Upper lobe of left lung (tissue), 4 donors: ENCODE results near the gene PLVAP.

Source experiments
- EP300 ChIP-seq, 4 donors: sonication (generic); formaldehyde crosslinking; IDR thresholded peaks; one replicate each; pipeline ENCODE4 v1.5.1; 2017; ENCODE audit warnings: antibody characterized with exemption in 4 of 4, control low read depth in 2 of 4
- TF ChIP-seq, protein P1 (sequence below), 6 experiments: fragments of 450-650 bp in 4 of 6; fragments of 200-600 bp in 2 of 6; sonication (generic) in 2 of 6; IDR thresholded peaks; one replicate each; pipeline ENCODE4 v1.5.1; 2016 to 2019; ENCODE audit warnings: antibody characterized with exemption in 6 of 6

DNA sequence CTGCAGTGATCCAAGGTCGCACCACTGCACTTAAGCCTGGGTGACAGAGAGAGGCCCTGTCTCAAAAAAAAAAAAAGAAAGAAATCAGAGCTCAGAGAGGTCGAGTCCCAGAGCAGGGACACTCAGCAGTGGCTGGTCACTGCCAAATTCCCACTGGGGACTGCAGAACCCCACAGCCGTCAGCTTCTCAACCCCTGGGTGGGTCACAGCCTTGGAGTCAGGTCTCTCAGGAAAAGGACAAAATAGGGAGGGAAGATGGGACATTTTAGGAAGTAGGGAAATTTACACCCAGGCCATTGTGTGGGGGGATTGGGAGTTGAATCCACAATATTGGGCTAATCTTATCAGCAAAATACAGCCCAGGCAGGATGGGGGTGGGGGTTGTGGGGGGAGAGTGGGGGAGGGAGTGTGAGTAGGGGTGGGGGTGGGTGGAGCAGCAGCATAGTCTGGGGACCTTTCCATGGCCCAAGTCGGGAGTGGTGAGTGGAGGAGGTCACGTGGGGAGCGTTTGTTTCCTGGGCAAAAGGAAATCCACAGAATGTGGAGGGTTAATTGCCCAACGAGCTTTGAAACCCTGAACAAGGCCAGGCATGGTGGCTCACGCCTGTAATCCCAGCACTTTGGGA, 21.9 kb upstream of the PLVAP start:
- TF ChIP-seq EP300 (IDR thresholded peaks at IDR 0.05): no peak
- TF ChIP-seq, protein P1, sequence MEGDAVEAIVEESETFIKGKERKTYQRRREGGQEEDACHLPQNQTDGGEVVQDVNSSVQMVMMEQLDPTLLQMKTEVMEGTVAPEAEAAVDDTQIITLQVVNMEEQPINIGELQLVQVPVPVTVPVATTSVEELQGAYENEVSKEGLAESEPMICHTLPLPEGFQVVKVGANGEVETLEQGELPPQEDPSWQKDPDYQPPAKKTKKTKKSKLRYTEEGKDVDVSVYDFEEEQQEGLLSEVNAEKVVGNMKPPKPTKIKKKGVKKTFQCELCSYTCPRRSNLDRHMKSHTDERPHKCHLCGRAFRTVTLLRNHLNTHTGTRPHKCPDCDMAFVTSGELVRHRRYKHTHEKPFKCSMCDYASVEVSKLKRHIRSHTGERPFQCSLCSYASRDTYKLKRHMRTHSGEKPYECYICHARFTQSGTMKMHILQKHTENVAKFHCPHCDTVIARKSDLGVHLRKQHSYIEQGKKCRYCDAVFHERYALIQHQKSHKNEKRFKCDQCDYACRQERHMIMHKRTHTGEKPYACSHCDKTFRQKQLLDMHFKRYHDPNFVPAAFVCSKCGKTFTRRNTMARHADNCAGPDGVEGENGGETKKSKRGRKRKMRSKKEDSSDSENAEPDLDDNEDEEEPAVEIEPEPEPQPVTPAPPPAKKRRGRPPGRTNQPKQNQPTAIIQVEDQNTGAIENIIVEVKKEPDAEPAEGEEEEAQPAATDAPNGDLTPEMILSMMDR (IDR thresholded peaks at IDR 0.05): no peak
